ENCODE measurements around the gene GALNT13.

GALNT13 gene

DNA sequence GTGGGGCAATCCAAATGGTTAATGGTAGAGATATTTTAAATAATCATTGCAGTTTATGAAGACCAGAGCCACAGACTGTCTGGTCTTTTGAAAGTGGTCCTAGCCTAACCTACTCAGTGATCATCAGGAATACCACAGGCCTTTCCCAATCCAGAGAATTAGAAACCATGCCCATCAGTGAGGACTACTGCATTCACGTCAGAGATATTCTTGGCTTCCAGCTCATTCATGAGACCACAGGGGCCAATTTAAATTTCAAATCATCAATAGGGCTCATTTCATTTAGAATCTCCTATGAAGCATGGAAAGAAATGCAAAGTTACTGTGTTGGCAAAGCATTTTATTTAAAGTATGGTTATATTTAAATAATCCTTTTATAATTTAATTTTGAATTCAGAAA lies 464.5 kb downstream of the GALNT13 start:
- TF ChIP-seq, protein P1, sequence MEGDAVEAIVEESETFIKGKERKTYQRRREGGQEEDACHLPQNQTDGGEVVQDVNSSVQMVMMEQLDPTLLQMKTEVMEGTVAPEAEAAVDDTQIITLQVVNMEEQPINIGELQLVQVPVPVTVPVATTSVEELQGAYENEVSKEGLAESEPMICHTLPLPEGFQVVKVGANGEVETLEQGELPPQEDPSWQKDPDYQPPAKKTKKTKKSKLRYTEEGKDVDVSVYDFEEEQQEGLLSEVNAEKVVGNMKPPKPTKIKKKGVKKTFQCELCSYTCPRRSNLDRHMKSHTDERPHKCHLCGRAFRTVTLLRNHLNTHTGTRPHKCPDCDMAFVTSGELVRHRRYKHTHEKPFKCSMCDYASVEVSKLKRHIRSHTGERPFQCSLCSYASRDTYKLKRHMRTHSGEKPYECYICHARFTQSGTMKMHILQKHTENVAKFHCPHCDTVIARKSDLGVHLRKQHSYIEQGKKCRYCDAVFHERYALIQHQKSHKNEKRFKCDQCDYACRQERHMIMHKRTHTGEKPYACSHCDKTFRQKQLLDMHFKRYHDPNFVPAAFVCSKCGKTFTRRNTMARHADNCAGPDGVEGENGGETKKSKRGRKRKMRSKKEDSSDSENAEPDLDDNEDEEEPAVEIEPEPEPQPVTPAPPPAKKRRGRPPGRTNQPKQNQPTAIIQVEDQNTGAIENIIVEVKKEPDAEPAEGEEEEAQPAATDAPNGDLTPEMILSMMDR (IDR thresholded peaks at IDR 0.05; ENCODE audit: low read depth, low read length) = no peak
- DNase-seq = no peak
- no peak overlapping the region for H3K4me3 ChIP-seq (ENCODE audit: low read depth, low read length)
- no peaks in the 10 kb centered on the region for H3K9me3 ChIP-seq
- H3K27me3 ChIP-seq = no peaks in the 10 kb centered on the region
- H3K36me3 ChIP-seq = no peaks in the 10 kb centered on the region
- no peaks in the 10 kb centered on the region for H3K4me1 ChIP-seq

DNA sequence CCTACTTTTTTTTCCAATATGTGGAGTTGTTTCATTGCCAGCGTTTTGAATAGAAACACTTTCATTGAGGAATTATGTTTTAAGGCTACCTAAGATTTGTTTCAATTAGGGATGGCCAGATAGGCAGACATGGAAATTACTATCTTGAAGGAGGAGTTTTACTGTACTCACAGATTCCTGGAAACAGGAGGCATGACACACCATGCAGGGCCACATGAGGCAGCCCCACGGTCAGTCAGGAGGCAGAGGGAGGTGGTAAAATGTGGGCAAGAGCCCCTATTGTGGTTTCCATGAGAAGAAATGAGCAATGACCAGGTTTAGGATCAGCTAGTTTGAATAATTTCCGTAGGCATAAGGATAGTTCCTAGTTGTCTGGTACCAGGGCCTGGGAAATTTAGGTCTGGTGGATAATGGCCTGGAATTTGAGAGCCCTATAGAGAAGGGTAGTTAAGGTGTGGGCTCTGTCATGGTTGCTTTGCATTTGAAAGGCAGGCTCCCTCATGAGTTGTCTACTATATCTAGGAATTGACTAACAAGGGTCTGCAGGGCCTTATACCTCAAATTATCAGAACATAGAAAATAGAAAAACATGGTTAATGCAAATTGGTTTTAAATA lies 466.7 kb downstream of the GALNT13 start:
- H3K4me1 ChIP-seq = no peaks in the 10 kb centered on the region
- DNase-seq = no peak
- TF ChIP-seq, protein P1 (IDR thresholded peaks at IDR 0.05; ENCODE audit: low read depth, low read length) = no peak
- no peaks in the 10 kb centered on the region for H3K9me3 ChIP-seq
- H3K27me3 ChIP-seq = no peaks in the 10 kb centered on the region
- H3K4me3 ChIP-seq (ENCODE audit: low read depth, low read length) = no peak overlapping the region
- H3K36me3 ChIP-seq = no peaks in the 10 kb centered on the region

DNA sequence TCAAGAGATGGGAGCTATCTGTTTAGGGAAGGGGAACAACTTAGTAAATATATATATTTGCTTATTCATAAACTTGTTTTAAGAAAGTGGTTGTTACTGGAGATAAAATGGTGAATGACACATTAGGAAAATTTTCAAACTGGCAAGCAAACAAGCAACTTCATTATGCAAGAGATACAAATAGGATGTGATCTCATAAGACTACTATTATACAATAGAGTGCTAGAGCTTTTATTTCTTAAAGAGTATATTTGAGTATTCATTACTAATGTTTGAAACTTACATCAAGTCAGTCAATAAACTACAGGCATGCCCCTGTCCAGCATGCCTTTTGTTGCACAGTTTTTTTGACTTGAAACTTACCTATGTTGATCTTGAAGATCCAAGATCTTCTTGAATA lies 471.6 kb downstream of the GALNT13 start:
- Histone ChIP-seq H3K27me3 (no peaks in the 10 kb centered on the region), H3K9me3 (no peaks in the 10 kb centered on the region), H3K4me1 (no peaks in the 10 kb centered on the region), H3K4me3 (ENCODE audit: low read depth, low read length) (no peak overlapping the region), H3K36me3 (no peaks in the 10 kb centered on the region)
- TF ChIP-seq, protein P1 (IDR thresholded peaks at IDR 0.05; ENCODE audit: low read depth, low read length) = no peak
- DNase-seq = no peak

DNA sequence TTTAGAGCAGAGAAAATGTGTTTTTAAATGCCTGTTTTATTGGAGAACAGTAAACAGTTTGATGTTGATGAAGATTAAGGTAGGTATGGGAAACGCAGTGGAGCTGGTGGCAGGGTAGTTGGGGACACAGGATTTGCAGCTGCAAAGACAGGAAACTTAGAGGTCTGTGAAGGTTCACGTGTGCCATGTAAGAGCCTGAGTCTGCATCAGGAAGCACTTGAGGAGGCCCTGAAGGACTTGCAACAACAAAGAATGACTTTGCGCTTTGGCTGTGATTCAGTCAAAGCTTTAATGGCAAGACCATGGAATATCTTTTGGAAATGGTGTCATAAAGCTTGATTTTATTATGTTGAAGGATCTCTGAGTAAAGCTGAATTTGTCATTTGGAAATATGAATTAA lies 479.2 kb downstream of the GALNT13 start:
- TF ChIP-seq, protein P1 (IDR thresholded peaks at IDR 0.05; ENCODE audit: low read depth, low read length) = no peak

DNA sequence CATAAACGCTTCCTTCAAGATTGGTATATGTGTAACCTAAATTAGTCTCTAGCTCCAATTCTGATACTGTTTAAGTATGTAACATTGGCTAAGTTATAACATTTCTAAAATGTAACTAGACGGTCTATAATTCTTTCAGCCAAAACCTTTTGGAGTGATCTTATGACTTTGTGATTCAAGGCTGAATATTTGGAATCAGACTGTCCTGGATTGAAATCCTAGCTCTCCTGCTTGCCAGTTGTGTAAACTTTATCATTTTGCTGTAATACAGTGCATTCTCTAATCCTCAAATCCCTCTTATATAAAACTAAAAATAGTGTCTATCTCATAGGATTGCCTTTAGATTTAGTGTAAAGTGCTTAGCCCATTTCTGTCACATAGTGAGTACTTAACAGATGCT lies 489.6 kb downstream of the GALNT13 start:
- Histone ChIP-seq H3K4me3 (ENCODE audit: low read depth, low read length) (no peak overlapping the region), H3K36me3 (no peaks in the 10 kb centered on the region), H3K4me1 (no peaks in the 10 kb centered on the region), H3K9me3 (no peaks in the 10 kb centered on the region), H3K27me3 (no peaks in the 10 kb centered on the region)
- DNase-seq = no peak
- TF ChIP-seq, protein P1 (IDR thresholded peaks at IDR 0.05; ENCODE audit: low read depth, low read length) = no peak

More for the DNA sequence above, 479.2 kb downstream of the GALNT13 start:
- Histone ChIP-seq H3K4me1 (no peaks in the 10 kb centered on the region), H3K36me3 (no peaks in the 10 kb centered on the region), H3K4me3 (ENCODE audit: low read depth, low read length) (no peak overlapping the region), H3K9me3 (no peaks in the 10 kb centered on the region), H3K27me3 (no peaks in the 10 kb centered on the region)
- no peak for DNase-seq

DNA sequence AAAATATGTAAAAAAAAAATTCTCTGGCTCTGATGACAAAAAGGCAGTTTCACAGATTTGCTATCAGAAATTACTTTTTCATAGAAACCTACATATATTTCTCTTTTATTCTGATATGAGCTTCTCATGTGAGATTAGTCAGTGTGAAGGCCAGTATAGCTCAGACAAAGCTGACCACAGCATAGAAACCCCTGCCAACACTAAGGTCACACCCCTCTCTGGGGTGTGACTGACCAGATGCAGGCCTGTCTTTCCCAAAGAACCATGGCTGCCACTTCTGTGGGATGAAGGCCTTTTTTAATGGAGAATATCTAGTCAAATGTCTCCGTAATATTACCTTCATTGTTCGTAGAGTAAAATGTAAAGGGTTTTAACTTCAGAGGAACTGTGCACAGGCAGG lies 496.4 kb downstream of the GALNT13 start:
- H3K27me3 ChIP-seq = no peaks in the 10 kb centered on the region
- DNase-seq = no peak
- H3K4me3 ChIP-seq (ENCODE audit: low read depth, low read length) = no peak overlapping the region
- no peaks in the 10 kb centered on the region for H3K9me3 ChIP-seq
- TF ChIP-seq, protein P1 (IDR thresholded peaks at IDR 0.05; ENCODE audit: low read depth, low read length) = no peak
- H3K36me3 ChIP-seq = no peaks in the 10 kb centered on the region
- no peaks in the 10 kb centered on the region for H3K4me1 ChIP-seq

Measured in BE2C (cell line).